ENCODE results near the gene LDLRAD3.

LDLRAD3 gene

GRCh38 chr11:36213393-36213840 lies 269.6 kb downstream of the LDLRAD3 start:
- no peak overlapping the region for H3K27ac ChIP-seq
- TF ChIP-seq, protein P1, sequence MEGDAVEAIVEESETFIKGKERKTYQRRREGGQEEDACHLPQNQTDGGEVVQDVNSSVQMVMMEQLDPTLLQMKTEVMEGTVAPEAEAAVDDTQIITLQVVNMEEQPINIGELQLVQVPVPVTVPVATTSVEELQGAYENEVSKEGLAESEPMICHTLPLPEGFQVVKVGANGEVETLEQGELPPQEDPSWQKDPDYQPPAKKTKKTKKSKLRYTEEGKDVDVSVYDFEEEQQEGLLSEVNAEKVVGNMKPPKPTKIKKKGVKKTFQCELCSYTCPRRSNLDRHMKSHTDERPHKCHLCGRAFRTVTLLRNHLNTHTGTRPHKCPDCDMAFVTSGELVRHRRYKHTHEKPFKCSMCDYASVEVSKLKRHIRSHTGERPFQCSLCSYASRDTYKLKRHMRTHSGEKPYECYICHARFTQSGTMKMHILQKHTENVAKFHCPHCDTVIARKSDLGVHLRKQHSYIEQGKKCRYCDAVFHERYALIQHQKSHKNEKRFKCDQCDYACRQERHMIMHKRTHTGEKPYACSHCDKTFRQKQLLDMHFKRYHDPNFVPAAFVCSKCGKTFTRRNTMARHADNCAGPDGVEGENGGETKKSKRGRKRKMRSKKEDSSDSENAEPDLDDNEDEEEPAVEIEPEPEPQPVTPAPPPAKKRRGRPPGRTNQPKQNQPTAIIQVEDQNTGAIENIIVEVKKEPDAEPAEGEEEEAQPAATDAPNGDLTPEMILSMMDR (IDR thresholded peaks at IDR 0.05), result no peak
- no peak for TF ChIP-seq ZFX (IDR thresholded peaks at IDR 0.05; ENCODE audit: borderline replicate concordance)

DNA sequence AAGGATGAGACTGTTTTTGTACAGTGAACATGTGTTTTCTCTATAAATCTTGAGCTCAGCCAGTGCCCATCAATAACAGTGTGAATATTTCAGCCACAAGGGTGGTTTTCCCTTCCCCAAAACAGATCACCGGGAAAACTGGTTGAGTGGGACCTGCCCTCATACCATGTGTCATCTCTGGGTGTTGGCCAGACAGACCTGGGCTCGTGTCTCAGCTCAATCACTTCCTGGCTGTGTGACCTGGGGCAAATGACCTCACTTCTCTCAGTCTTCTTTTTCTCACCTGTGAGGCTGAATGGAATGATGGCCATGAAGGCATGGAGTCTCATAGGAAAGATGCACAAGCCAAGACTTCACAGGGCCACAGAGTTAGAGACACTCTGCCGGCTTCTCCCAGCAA lies 270.6 kb downstream of the LDLRAD3 start:
- TF ChIP-seq ZFX (IDR thresholded peaks at IDR 0.05; ENCODE audit: borderline replicate concordance), result no peak
- TF ChIP-seq, protein P1 (IDR thresholded peaks at IDR 0.05), result no peak
- H3K27ac ChIP-seq, result no peak overlapping the region

GRCh38 chr11:36214976-36215692 lies 271.3 kb downstream of the LDLRAD3 start:
- no peak for TF ChIP-seq ZFX (IDR thresholded peaks at IDR 0.05; ENCODE audit: borderline replicate concordance)
- TF ChIP-seq, protein P1 (IDR thresholded peaks at IDR 0.05), result no peak
- no peak overlapping the region for H3K27ac ChIP-seq

DNA sequence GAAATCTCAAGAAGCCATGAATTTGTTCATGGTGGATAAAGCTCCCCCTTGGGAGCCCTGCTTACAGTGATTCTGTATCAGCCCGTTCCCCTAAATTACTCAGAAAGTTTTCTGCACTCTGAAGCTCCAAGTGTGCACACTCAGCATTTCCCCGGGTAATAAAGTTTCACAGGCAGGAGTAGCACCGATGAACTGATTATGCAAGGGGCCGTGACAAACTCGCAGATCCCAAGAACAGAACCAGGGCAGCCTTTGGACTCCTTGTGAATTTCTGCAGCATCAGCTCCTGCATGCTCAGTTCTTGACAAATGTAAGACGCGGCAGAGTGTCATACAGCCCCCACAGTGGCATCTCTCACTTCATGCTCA lies 271.8 kb downstream of the LDLRAD3 start:
- no peak overlapping the region for H3K27ac ChIP-seq
- TF ChIP-seq, protein P1 (IDR thresholded peaks at IDR 0.05), result no peak

DNA sequence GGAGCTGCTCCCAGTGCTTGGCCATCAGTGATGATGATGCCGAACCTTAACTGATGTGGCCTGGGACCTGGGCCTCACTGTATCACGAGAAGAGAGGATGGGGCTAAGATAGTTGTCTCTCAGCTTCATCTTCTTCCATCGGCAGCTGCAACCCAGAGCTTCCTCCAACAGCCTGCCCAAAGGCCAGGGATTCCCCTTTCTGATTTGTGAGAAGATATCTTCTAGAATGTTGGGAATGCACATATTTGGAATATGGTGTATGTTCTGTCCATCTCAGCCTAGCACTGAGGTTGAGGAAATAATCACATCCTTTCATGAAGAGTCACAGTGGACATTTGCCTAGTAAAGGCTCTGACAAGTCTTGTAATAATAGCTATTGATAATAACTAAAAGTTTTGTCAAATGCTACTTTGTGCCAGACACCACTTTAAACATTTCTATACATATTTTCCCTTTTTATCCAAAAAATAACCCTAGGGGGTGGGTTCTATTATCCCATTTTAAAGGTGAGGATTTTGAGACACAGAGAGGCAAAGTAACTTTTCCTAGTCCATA lies 272.3 kb downstream of the LDLRAD3 start:
- TF ChIP-seq, protein P1 (IDR thresholded peaks at IDR 0.05), result no peak
- no peak for TF ChIP-seq ZFX (IDR thresholded peaks at IDR 0.05; ENCODE audit: borderline replicate concordance)
- no peak overlapping the region for H3K27ac ChIP-seq

DNA sequence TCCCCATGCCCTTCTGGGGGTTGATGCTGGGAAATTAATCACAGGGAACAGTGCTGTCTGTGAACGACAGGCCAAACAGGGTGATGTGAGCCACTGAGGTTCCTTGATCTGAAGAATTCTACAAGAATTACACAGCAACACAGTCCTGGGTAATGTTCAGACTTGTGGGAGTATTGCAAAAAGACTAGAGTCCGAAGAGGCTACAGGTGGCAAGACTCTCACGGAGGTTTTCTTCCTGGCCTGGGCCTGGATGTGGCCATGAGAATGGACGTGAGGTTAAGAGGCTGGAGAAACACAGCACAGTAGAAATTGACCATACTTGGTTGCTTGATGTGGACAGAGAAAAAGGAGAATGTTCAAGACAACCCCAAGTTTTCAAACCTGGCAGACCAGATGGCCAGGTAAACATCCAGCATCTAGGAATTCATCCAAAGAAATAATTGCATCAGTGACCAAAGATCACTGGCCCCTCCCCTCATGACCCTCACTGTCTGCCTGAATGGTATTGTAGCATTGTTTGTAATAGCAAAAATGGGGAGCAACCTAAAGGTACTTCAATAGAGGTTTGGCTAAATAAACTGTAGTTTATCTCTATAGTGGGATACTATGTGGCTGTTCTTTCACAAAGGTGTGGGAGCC lies 274.5 kb downstream of the LDLRAD3 start:
- no peak overlapping the region for H3K27ac ChIP-seq
- no peak for TF ChIP-seq ZFX (IDR thresholded peaks at IDR 0.05; ENCODE audit: borderline replicate concordance)
- TF ChIP-seq, protein P1 (IDR thresholded peaks at IDR 0.05), result no peak

DNA sequence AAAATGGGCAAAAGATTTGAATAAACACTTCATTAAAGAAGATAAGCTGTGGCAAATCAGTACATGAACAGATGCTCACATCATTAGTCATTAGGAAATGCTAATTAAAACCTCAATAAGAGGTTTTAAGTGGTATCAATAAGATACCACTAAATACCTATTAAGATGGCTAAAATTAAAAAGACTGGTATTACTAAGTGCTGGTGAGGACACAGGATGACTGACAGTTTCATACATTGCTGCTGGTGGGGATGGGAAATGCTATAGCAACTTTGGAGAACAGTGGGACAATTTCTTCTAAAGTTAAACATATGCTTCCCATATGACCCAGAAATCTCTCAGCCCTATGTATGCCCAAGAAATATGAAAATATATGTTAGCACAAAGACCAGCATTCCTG lies 276.1 kb downstream of the LDLRAD3 start:
- H3K27ac ChIP-seq, result no peak overlapping the region
- TF ChIP-seq, protein P1 (IDR thresholded peaks at IDR 0.05), result no peak
- no peak for TF ChIP-seq ZFX (IDR thresholded peaks at IDR 0.05; ENCODE audit: borderline replicate concordance)

Measured in 22Rv1 (cell line).